Neuronal stem cell (in vitro differentiated cells): ENCODE data around the gene SORCS2.

Experiments
- DNase-seq: peaks from one replicate; pipeline ENCODE4 v3.0.0-alpha.2; 2013; ENCODE audit warnings: low spot score
- H2AFZ ChIP-seq: one replicate; pipeline ENCODE4 v1.6.1; 2013; ENCODE audit warnings: mild to moderate bottlenecking, low read length, inconsistent platforms
- H2AK5ac ChIP-seq: 2 replicates; pipeline ENCODE4 v1.6.1; 2013; ENCODE audit warnings: low read depth, mild to moderate bottlenecking, inconsistent platforms, low read length, moderate library complexity, mixed read lengths
- H2BK120ac ChIP-seq: 2 replicates; pipeline ENCODE4 v1.6.1; 2013; ENCODE audit warnings: low read depth, mild to moderate bottlenecking, inconsistent platforms, low read length, moderate library complexity, mixed read lengths
- H2BK12ac ChIP-seq: one replicate; pipeline ENCODE4 v1.6.1; 2013; ENCODE audit warnings: low read length, inconsistent platforms
- H2BK15ac ChIP-seq: 2 replicates; pipeline ENCODE4 v1.6.1; 2013; ENCODE audit warnings: mild to moderate bottlenecking, low read length, inconsistent platforms, mixed read lengths
- H2BK5ac ChIP-seq: one replicate; pipeline ENCODE4 v1.6.1; 2013; ENCODE audit warnings: inconsistent platforms, mild to moderate bottlenecking, low read length, moderate library complexity
- H3K14ac ChIP-seq: one replicate; pipeline ENCODE4 v1.6.1; 2013; ENCODE audit warnings: low read length, inconsistent platforms
- H3K18ac ChIP-seq: 2 replicates; pipeline ENCODE4 v1.6.1; 2013; ENCODE audit warnings: low read length, inconsistent platforms
- H3K23ac ChIP-seq: 2 replicates; pipeline ENCODE4 v1.6.1; 2013; ENCODE audit warnings: low read depth, mild to moderate bottlenecking, mixed read lengths, low read length, inconsistent platforms; ENCODE audit not compliant: poor library complexity
- H3K27ac ChIP-seq: replicated peaks from 3 replicates; pipeline ENCODE4 v1.5.1; 2013; ENCODE audit warnings: low read length, inconsistent platforms
- H3K27me3 ChIP-seq, 3 experiments: 2 replicates each; pipeline ENCODE4 v1.6.1; 2013; ENCODE audit warnings: low read length in 3 of 3, mild to moderate bottlenecking in 2 of 3, inconsistent platforms in 1 of 3, low read depth in 1 of 3, mixed read lengths in 1 of 3, moderate library complexity in 1 of 3; ENCODE audit not compliant: control insufficient read depth in 3 of 3, insufficient read depth in 3 of 3
- H3K36me3 ChIP-seq, 2 donors: replicated peaks in 1 of 2; 2 replicates each; pipeline ENCODE4 v1.6.1; 2013; ENCODE audit warnings: low read length in 2 of 2; ENCODE audit not compliant: control insufficient read depth in 2 of 2, insufficient read depth in 2 of 2
- H3K4ac ChIP-seq: 2 replicates; pipeline ENCODE4 v1.6.1; 2013; ENCODE audit warnings: inconsistent platforms, mild to moderate bottlenecking, low read length, moderate library complexity
- H3K4me1 ChIP-seq, 2 donors: 1 replicate in 1 of 2; 2 replicates in 1 of 2; pipeline ENCODE4 v1.6.1; 2013; ENCODE audit warnings: low read length in 2 of 2, low read depth in 1 of 2; ENCODE audit not compliant: control insufficient read depth in 2 of 2, insufficient read depth in 1 of 2
- H3K4me2 ChIP-seq: one replicate; pipeline ENCODE4 v1.6.1; 2013; ENCODE audit warnings: mild to moderate bottlenecking, low read length, inconsistent platforms; ENCODE audit not compliant: insufficient read depth, poor library complexity, severe bottlenecking
- H3K4me3 ChIP-seq, 2 donors: 2 replicates each; pipeline ENCODE4 v1.5.1; 2013; ENCODE audit warnings: low read length in 2 of 2, mild to moderate bottlenecking in 2 of 2, inconsistent platforms in 1 of 2, moderate library complexity in 1 of 2
- H3K79me1 ChIP-seq: one replicate; pipeline ENCODE4 v1.6.1; 2013; ENCODE audit warnings: low read depth, mild to moderate bottlenecking, inconsistent platforms, low read length, moderate library complexity
- H3K9ac ChIP-seq: one replicate; pipeline ENCODE4 v1.6.1; 2013; ENCODE audit warnings: mild to moderate bottlenecking, low read depth, low read length, inconsistent platforms; ENCODE audit not compliant: poor library complexity
- H3K9me3 ChIP-seq, 2 donors: replicated peaks in 1 of 2; 2 replicates each; pipeline versions ENCODE3 to v1.6.1; 2013; ENCODE audit warnings: low read length in 2 of 2, mild to moderate bottlenecking in 2 of 2, inconsistent platforms in 1 of 2, low read depth in 1 of 2, mixed read lengths in 1 of 2, moderate library complexity in 1 of 2; ENCODE audit not compliant: control insufficient read depth in 2 of 2, insufficient read depth in 1 of 2
- H4K8ac ChIP-seq: one replicate; pipeline ENCODE4 v1.6.1; 2013; ENCODE audit warnings: low read depth, mild to moderate bottlenecking, inconsistent platforms, low read length, moderate library complexity
- H4K91ac ChIP-seq: one replicate; pipeline ENCODE4 v1.6.1; 2013; ENCODE audit warnings: low read length, low read depth, mild to moderate bottlenecking, inconsistent platforms; ENCODE audit not compliant: poor library complexity
- WGBS, 2 donors: extraction: QIAGEN DNeasy Blood & Tissue Kit; methylation state at CpG; one replicate each; pipeline ENCODE4 v1.1.7; 2013; ENCODE audit warnings: missing lambda C conversion rate in 2 of 2, mixed read lengths in 1 of 2; ENCODE audit not compliant: insufficient read length in 2 of 2, insufficient replicate concordance in 1 of 2; ENCODE audit errors: extremely low coverage in 2 of 2; 5-methylcytosine and 5-hydroxymethylcytosine counted together

The SORCS2 gene

DNA sequence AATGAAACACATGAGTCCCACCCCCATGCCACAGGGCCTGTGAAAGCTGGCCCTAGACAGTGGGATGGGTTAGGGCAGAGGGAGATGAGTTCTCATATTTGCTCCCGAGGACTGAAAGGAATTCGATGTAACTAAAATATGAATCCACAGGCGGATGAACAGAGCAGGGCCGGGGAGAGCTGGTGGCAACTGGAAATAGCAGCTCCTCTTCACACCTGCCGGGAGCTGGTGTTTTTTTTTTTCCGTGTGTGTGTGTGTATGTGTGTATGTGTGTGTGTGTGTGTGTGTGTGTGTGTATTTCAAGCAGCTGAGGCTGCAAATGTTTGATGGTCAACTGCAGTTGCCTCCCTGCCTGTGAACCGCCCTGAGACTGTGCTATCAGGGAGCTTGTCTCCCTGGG is 357.5 kb downstream of the SORCS2 start:
- no CpG with 5 or more reads among the region's 7 CpGs for WGBS, 2 donors

DNA sequence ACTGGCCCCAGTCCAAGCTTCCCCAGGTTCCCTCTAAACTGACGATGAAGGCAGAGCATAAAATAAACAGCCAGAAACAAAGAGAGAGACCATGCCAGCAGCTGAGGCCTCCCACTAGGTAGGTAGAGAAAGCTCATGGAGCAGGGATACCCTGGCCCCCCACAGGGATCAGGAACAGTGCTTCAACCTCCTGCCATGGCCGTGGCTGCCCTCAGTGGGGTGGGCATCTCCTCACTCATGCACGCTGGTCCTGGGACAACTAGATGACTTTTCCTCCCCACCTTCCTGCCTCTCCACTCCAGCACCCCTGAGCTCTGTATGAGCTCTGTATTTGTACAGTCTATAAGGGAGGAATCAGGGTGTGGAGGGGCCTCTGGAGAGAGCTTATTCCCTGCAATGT is 360.1 kb downstream of the SORCS2 start:
- Histone ChIP-seq H3K14ac (no peak overlapping the region), H2BK5ac (no peak overlapping the region), H4K8ac (no peak overlapping the region), H3K4me1 (no peaks in the 10 kb centered on the region), H2AFZ (no peak overlapping the region), H3K27ac (no peak overlapping the region), H3K18ac (no peak overlapping the region), H3K27me3 (no peaks in the 10 kb centered on the region), H3K9ac (no peak overlapping the region), H3K9me3 (peaks cover 0 to 14% of the 10 kb centered on the region in 2 donors), H3K4me2 (no peak overlapping the region), H3K36me3 (no peaks in the 10 kb centered on the region), H2AK5ac (no peak overlapping the region), H2BK15ac (no peak overlapping the region), H3K79me1 (no peaks in the 10 kb centered on the region), H2BK120ac (no peak overlapping the region), H3K4ac (no peak overlapping the region), H3K4me3 (no peak overlapping the region), H4K91ac (no peak overlapping the region), H2BK12ac (no peak overlapping the region), H3K23ac (no peak overlapping the region)
- WGBS, 2 donors, result no CpG with 5 or more reads among the region's 3 CpGs
- DNase-seq, result no peak

More for the DNA sequence above, 357.5 kb downstream of the SORCS2 start:
- no peak overlapping the region for H3K14ac ChIP-seq
- H2BK12ac ChIP-seq, result no peak overlapping the region
- no peak overlapping the region for H3K18ac ChIP-seq
- H3K4me3 ChIP-seq, result no peak overlapping the region
- no peak overlapping the region for H3K4ac ChIP-seq
- H3K27ac ChIP-seq, result no peak overlapping the region
- H3K4me1 ChIP-seq, result no peaks in the 10 kb centered on the region
- H3K36me3 ChIP-seq, result no peaks in the 10 kb centered on the region
- H2BK120ac ChIP-seq, result no peak overlapping the region
- H3K23ac ChIP-seq, result no peak overlapping the region
- no peaks in the 10 kb centered on the region for H3K27me3 ChIP-seq
- peaks cover 0 to 14% of the 10 kb centered on the region in 2 donors for H3K9me3 ChIP-seq
- H2BK5ac ChIP-seq, result no peak overlapping the region
- DNase-seq, result no peak
- no peak overlapping the region for H3K9ac ChIP-seq
- H2AK5ac ChIP-seq, result no peak overlapping the region
- H3K4me2 ChIP-seq, result no peak overlapping the region
- H4K91ac ChIP-seq, result no peak overlapping the region
- no peak overlapping the region for H4K8ac ChIP-seq
- H3K79me1 ChIP-seq, result no peaks in the 10 kb centered on the region
- no peak overlapping the region for H2AFZ ChIP-seq
- H2BK15ac ChIP-seq, result no peak overlapping the region

DNA sequence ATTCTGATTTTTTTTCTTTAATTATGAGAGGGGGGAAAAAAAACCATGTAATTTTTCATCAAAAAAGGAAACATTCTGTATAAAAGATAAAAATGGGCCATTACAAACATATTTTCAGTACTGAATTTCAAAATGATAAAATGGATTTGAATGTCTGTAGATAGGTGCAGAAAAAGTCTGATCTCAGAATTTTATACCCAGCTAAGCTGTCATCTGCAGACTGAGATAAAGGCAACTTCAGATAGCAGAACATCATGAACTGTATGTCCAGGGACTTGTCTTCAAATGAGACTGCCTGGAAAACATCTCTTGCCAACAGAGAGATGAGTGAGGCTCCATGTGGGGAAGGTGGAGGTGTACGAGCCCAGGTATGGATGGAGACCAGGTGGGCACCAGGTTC is 360.9 kb downstream of the SORCS2 start:
- no CpG with 5 or more reads among the region's 1 CpG for WGBS, 2 donors

DNA sequence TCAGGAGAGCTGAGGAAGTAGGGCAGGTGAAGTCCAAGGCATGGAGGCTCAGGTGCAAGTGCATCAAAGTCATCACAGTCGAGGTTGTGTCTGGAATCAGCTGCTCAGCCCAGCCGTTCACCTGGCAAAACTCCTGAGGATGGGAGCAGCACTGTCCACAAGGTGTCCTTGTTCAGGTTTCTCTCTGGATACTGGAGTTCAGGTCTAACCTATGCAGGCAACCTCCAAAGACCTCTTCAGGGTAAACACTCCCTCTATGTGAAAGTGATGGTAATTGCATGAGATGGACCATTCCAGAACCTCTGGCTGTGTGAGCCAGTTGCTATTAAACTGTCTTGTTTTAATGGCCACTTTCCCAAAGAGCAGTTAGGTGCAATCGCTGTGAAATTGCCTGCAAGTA is 362.6 kb downstream of the SORCS2 start:
- no peaks in the 10 kb centered on the region for H3K79me1 ChIP-seq
- no peak overlapping the region for H2BK120ac ChIP-seq
- no peak overlapping the region for H3K27ac ChIP-seq
- no peak overlapping the region for H2BK12ac ChIP-seq
- no peak overlapping the region for H3K4me2 ChIP-seq
- H3K9me3 ChIP-seq, result peaks cover 0 to 14% of the 10 kb centered on the region in 2 donors
- H3K36me3 ChIP-seq, result no peaks in the 10 kb centered on the region
- H3K14ac ChIP-seq, result no peak overlapping the region
- H3K18ac ChIP-seq, result no peak overlapping the region
- no peak overlapping the region for H3K23ac ChIP-seq
- DNase-seq, result no peak
- no peak overlapping the region for H2AFZ ChIP-seq
- H3K4me1 ChIP-seq, result no peaks in the 10 kb centered on the region
- no peak overlapping the region for H3K4me3 ChIP-seq
- no peak overlapping the region for H2BK15ac ChIP-seq
- H4K8ac ChIP-seq, result no peak overlapping the region
- H3K4ac ChIP-seq, result no peak overlapping the region
- no CpG with 5 or more reads among the region's 3 CpGs for WGBS, 2 donors
- H2AK5ac ChIP-seq, result no peak overlapping the region
- no peak overlapping the region for H4K91ac ChIP-seq
- no peak overlapping the region for H2BK5ac ChIP-seq
- no peak overlapping the region for H3K9ac ChIP-seq
- no peaks in the 10 kb centered on the region for H3K27me3 ChIP-seq

More for the DNA sequence above, 360.9 kb downstream of the SORCS2 start:
- Histone ChIP-seq H3K4me1 (no peaks in the 10 kb centered on the region), H2AK5ac (no peak overlapping the region), H3K23ac (no peak overlapping the region), H3K36me3 (no peaks in the 10 kb centered on the region), H3K27ac (no peak overlapping the region), H3K27me3 (no peaks in the 10 kb centered on the region), H2AFZ (no peak overlapping the region), H3K4ac (no peak overlapping the region), H2BK12ac (no peak overlapping the region), H3K9ac (no peak overlapping the region), H3K79me1 (no peaks in the 10 kb centered on the region), H4K8ac (no peak overlapping the region), H3K14ac (no peak overlapping the region), H3K18ac (no peak overlapping the region), H3K4me2 (no peak overlapping the region), H4K91ac (no peak overlapping the region), H2BK120ac (no peak overlapping the region), H2BK15ac (no peak overlapping the region), H2BK5ac (no peak overlapping the region), H3K9me3 (peaks cover 0 to 14% of the 10 kb centered on the region in 2 donors), H3K4me3 (no peak overlapping the region)
- DNase-seq, result no peak
